GM23338 (cell line): ENCODE results near the gene MTX3.

Experiments used
- CREB1 ChIP-seq: fragments of 250-450 bp; sonication (Bioruptor Pico); IDR thresholded peaks from 2 replicates; pipeline ENCODE4 v1.5.0; 2020; ENCODE audit warnings: low read depth, mild to moderate bottlenecking, moderate library complexity
- EZH2 ChIP-seq: fragments of 200-600 bp; sonication (generic); IDR thresholded peaks from one replicate; pipeline ENCODE4 v1.8.0; 2017; ENCODE audit warnings: antibody characterized with exemption, mild to moderate bottlenecking, low read depth; ENCODE audit not compliant: unreplicated experiment
- EZH2phosphoT487 ChIP-seq: fragments of 200-600 bp; sonication (generic); IDR thresholded peaks from one replicate; pipeline ENCODE4 v1.8.1; 2018; ENCODE audit warnings: antibody characterized with exemption; ENCODE audit not compliant: unreplicated experiment
- JUNB ChIP-seq: IDR thresholded peaks from one replicate; pipeline ENCODE4 v1.6.1; 2016; ENCODE audit warnings: antibody characterized with exemption; ENCODE audit not compliant: unreplicated experiment
- NANOG ChIP-seq: IDR thresholded peaks from 2 replicates; pipeline ENCODE4 v1.6.1; 2016; ENCODE audit warnings: antibody characterized with exemption, borderline replicate concordance
- POLR2AphosphoS5 ChIP-seq: IDR thresholded peaks from 2 replicates; pipeline ENCODE4 v1.6.1; 2016; ENCODE audit warnings: antibody characterized with exemption, low read depth
- STAT1 ChIP-seq: IDR thresholded peaks from one replicate; pipeline ENCODE4 v1.6.1; 2016; ENCODE audit warnings: antibody characterized with exemption; ENCODE audit not compliant: unreplicated experiment
- ZNF114 ChIP-seq: fragments of 250-450 bp; sonication (Bioruptor Pico); IDR thresholded peaks from 2 replicates; pipeline ENCODE4 v1.5.0; 2020; ENCODE audit warnings: mild to moderate bottlenecking, moderate library complexity
- ZNF331 ChIP-seq: fragments of 250-450 bp; sonication (Bioruptor Pico); IDR thresholded peaks from 2 replicates; pipeline ENCODE4 v1.5.0; 2020; ENCODE audit warnings: low read depth, mild to moderate bottlenecking, moderate library complexity
- TF ChIP-seq, protein P1 (sequence below), 2 experiments: fragments of 200-600 bp in 1 of 2; sonication (generic) in 1 of 2; conservative IDR thresholded peaks; 2 replicates each; pipeline versions ENCODE4 v1.5.1 to v1.6.1; 2016 to 2017; ENCODE audit warnings: antibody characterized with exemption in 2 of 2, low read depth in 2 of 2, mild to moderate bottlenecking in 2 of 2, moderate library complexity in 1 of 2
- TF ChIP-seq, protein P2 (sequence below): IDR thresholded peaks from one replicate; pipeline ENCODE4 v1.6.1; 2018; ENCODE audit warnings: antibody characterized with exemption; ENCODE audit not compliant: unreplicated experiment
- TF ChIP-seq, protein P3 (sequence below): IDR thresholded peaks from 2 replicates; pipeline ENCODE4 v1.6.1; 2016; ENCODE audit warnings: antibody characterized with exemption

DNA sequence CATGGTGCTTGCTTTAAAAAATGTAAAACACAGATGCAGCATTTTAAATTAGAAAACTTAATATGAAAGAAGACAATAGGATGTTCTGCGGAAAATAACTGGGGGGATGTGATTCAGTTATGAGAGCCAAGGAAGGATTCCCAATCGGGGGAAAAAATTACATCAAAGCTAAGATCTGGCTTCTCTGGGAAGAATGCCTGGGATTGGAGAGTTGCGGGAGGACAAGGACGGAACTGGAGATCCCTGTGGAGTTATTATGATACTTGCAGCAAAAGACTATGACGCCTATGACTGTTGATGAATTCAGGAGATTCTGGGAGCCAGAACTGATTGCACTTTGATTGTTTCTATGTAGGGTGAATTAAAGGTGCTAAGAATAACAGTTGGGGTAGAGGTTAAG is 24.6 kb downstream of the MTX3 start:
- TF ChIP-seq EZH2 (no peak), NANOG (no peak), POLR2AphosphoS5 (no peak), ZNF331 (CRISPR knock-in tag) (no peak), EZH2phosphoT487 (no peak), JUNB (no peak), CREB1 (CRISPR knock-in tag) (no peak), STAT1 (no peak), ZNF114 (CRISPR knock-in tag) (no peak)
- TF ChIP-seq, protein P1, sequence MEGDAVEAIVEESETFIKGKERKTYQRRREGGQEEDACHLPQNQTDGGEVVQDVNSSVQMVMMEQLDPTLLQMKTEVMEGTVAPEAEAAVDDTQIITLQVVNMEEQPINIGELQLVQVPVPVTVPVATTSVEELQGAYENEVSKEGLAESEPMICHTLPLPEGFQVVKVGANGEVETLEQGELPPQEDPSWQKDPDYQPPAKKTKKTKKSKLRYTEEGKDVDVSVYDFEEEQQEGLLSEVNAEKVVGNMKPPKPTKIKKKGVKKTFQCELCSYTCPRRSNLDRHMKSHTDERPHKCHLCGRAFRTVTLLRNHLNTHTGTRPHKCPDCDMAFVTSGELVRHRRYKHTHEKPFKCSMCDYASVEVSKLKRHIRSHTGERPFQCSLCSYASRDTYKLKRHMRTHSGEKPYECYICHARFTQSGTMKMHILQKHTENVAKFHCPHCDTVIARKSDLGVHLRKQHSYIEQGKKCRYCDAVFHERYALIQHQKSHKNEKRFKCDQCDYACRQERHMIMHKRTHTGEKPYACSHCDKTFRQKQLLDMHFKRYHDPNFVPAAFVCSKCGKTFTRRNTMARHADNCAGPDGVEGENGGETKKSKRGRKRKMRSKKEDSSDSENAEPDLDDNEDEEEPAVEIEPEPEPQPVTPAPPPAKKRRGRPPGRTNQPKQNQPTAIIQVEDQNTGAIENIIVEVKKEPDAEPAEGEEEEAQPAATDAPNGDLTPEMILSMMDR (conservative IDR thresholded peaks at IDR 0.05; ENCODE audit: low read depth in 2 of 2): no peak
- TF ChIP-seq, protein P2, sequence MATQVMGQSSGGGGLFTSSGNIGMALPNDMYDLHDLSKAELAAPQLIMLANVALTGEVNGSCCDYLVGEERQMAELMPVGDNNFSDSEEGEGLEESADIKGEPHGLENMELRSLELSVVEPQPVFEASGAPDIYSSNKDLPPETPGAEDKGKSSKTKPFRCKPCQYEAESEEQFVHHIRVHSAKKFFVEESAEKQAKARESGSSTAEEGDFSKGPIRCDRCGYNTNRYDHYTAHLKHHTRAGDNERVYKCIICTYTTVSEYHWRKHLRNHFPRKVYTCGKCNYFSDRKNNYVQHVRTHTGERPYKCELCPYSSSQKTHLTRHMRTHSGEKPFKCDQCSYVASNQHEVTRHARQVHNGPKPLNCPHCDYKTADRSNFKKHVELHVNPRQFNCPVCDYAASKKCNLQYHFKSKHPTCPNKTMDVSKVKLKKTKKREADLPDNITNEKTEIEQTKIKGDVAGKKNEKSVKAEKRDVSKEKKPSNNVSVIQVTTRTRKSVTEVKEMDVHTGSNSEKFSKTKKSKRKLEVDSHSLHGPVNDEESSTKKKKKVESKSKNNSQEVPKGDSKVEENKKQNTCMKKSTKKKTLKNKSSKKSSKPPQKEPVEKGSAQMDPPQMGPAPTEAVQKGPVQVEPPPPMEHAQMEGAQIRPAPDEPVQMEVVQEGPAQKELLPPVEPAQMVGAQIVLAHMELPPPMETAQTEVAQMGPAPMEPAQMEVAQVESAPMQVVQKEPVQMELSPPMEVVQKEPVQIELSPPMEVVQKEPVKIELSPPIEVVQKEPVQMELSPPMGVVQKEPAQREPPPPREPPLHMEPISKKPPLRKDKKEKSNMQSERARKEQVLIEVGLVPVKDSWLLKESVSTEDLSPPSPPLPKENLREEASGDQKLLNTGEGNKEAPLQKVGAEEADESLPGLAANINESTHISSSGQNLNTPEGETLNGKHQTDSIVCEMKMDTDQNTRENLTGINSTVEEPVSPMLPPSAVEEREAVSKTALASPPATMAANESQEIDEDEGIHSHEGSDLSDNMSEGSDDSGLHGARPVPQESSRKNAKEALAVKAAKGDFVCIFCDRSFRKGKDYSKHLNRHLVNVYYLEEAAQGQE: no peak
- TF ChIP-seq, protein P3, sequence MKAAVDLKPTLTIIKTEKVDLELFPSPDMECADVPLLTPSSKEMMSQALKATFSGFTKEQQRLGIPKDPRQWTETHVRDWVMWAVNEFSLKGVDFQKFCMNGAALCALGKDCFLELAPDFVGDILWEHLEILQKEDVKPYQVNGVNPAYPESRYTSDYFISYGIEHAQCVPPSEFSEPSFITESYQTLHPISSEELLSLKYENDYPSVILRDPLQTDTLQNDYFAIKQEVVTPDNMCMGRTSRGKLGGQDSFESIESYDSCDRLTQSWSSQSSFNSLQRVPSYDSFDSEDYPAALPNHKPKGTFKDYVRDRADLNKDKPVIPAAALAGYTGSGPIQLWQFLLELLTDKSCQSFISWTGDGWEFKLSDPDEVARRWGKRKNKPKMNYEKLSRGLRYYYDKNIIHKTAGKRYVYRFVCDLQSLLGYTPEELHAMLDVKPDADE: no peak
